Body of pancreas (tissue), 4 donors: ENCODE data around the gene VPS37B. TPM values are rescaled to one million over a fixed set of nuclear protein-coding genes. Genes with fewer than 3 reads are reported as not detected.

ENCODE experiments used
- ATAC-seq: fragments of 150-250 bp; one replicate; pipeline ENCODE4 v1.9.1; 2016
- DNase-seq, 4 donors: peaks; one replicate each; pipeline ENCODE4 v3.0.0-alpha.2; 2019
- H3K27ac ChIP-seq, 4 donors: fragments of 200-600 bp; sonication (generic); 1 replicate in 3 of 4; 2 replicates in 1 of 4; pipeline versions ENCODE4 v1.5.1 to v1.6.1; 2016 to 2019; ENCODE audit warnings: mild to moderate bottlenecking in 1 of 4, mixed read lengths in 1 of 4, moderate library complexity in 1 of 4
- H3K27me3 ChIP-seq, 2 donors: fragments of 200-600 bp; sonication (generic); one replicate each; pipeline ENCODE4 v1.6.0; 2016; ENCODE audit warnings: mild to moderate bottlenecking in 1 of 2
- H3K36me3 ChIP-seq, 2 donors: fragments of 200-600 bp; sonication (generic); replicated peaks in 1 of 2; 2 replicates each; pipeline ENCODE4 v1.5.1; 2016; ENCODE audit warnings: low read depth in 2 of 2; ENCODE audit not compliant: insufficient read depth in 1 of 2
- H3K4me1 ChIP-seq: fragments of 200-600 bp; sonication (generic); one replicate; pipeline ENCODE4 v1.6.0; 2016
- H3K4me3 ChIP-seq, 2 donors: fragments of 200-600 bp; sonication (generic); 1 replicate in 1 of 2; 2 replicates in 1 of 2; pipeline ENCODE4 v1.5.1; 2016 to 2019
- H3K9me3 ChIP-seq, 3 donors: fragments of 200-600 bp; sonication (generic); 1 replicate in 2 of 3; 2 replicates in 1 of 3; pipeline ENCODE4 v1.5.1; 2016
- CTCF ChIP-seq, 7 experiments: fragments of 450-650 bp in 4 of 7; fragments of 200-600 bp in 3 of 7; sonication (generic) in 3 of 7; IDR thresholded peaks; one replicate each; pipeline ENCODE4 v1.5.1; 2016 to 2019; ENCODE audit warnings: antibody characterized with exemption in 7 of 7
- POLR2A ChIP-seq, 3 donors: fragments of 450-650 bp; IDR thresholded peaks; one replicate each; pipeline ENCODE4 v1.6.1; 2016; ENCODE audit warnings: antibody characterized with exemption in 3 of 3, mild to moderate bottlenecking in 2 of 3
- WGBS, 2 donors: methylation state at CpG; one replicate each; pipeline ENCODE4 v1.1.5; 2017; 5-methylcytosine and 5-hydroxymethylcytosine counted together
- intact Hi-C: fragments of 100-400 bp; cut with DNase I; formaldehyde crosslinking; loops from one replicate; pipeline ENCODE4 v1.15.1; 2023
- total RNA-seq, 2 donors: library from RNA; depleted of rRNA; stranded (reverse); fragments of >200 nt; gene quantifications; one replicate each; pipeline ENCODE4 v1.1.0, GENCODE V29; 2016

The VPS37B gene
- total RNA-seq, 2 donors from 2014 or later, result 18.7 to 46.8 TPM

- no peaks in the 10 kb centered on the region for H3K4me1 ChIP-seq
- DNase-seq (no peak), ATAC-seq (no peak)
- WGBS, 2 donors, result 91 to 98% methylated on average over 4 of the region's 4 CpGs
- H3K27ac ChIP-seq, result no peak overlapping the region
- H3K27me3 ChIP-seq, result no peaks in the 10 kb centered on the region
- H3K9me3 ChIP-seq, result no peaks in the 10 kb centered on the region
- intact Hi-C loops, result no loop called here
- TF ChIP-seq CTCF (IDR thresholded peaks at IDR 0.05) (no peak), POLR2A (IDR thresholded peaks at IDR 0.05) (no peak)
- H3K36me3 ChIP-seq, result no peaks in the 10 kb centered on the region
- no peak overlapping the region for H3K4me3 ChIP-seq
These were observed 43.2 kb upstream of the VPS37B start for GRCh38 chr12:122939125-122939524.

GRCh38 chr12:122937622-122938091, 41.7 kb upstream of the VPS37B start:
- Histone ChIP-seq H3K4me3 (no peak overlapping the region), H3K36me3 (no peaks in the 10 kb centered on the region), H3K9me3 (no peaks in the 10 kb centered on the region), H3K4me1 (no peaks in the 10 kb centered on the region), H3K27ac (no peak overlapping the region), H3K27me3 (no peaks in the 10 kb centered on the region)
- 63 to 66% methylated on average over 3 of the region's 3 CpGs for WGBS, 2 donors
- DNase-seq (no peak), ATAC-seq (no peak)
- intact Hi-C loops, result no loop called here
- TF ChIP-seq CTCF (IDR thresholded peaks at IDR 0.05), result no peak
- TF ChIP-seq POLR2A (IDR thresholded peaks at IDR 0.05), result no peak

- intact Hi-C loops, result no loop called here
- TF ChIP-seq POLR2A (IDR thresholded peaks at IDR 0.05) (no peak), CTCF (IDR thresholded peaks at IDR 0.05) (no peak)
- H3K4me3 ChIP-seq, result no peak overlapping the region
- no peaks in the 10 kb centered on the region for H3K27me3 ChIP-seq
- no peaks in the 10 kb centered on the region for H3K36me3 ChIP-seq
- DNase-seq, result no peak
- H3K4me1 ChIP-seq, result no peaks in the 10 kb centered on the region
- H3K27ac ChIP-seq, result no peak overlapping the region
- no peak for ATAC-seq
- WGBS, 2 donors, result 89 to 94% methylated on average over 8 of the region's 8 CpGs
- H3K9me3 ChIP-seq, result no peaks in the 10 kb centered on the region
These were observed 39.4 kb upstream of the VPS37B start for GRCh38 chr12:122935318-122935717.

- H3K27ac ChIP-seq, result no peak overlapping the region
- no peaks in the 10 kb centered on the region for H3K9me3 ChIP-seq
- WGBS, 2 donors, result 62 to 66% methylated on average over 3 of the region's 3 CpGs
- intact Hi-C loops, result no loop called here
- no peak overlapping the region for H3K4me3 ChIP-seq
- H3K27me3 ChIP-seq, result no peaks in the 10 kb centered on the region
- no peak for DNase-seq
- no peak for ATAC-seq
- TF ChIP-seq CTCF (IDR thresholded peaks at IDR 0.05) (no peak), POLR2A (IDR thresholded peaks at IDR 0.05) (no peak)
- H3K4me1 ChIP-seq, result no peaks in the 10 kb centered on the region
- no peaks in the 10 kb centered on the region for H3K36me3 ChIP-seq
These were observed 38.8 kb upstream of the VPS37B start for GRCh38 chr12:122934722-122935121.

GRCh38 chr12:122932207-122932606, 36.3 kb upstream of the VPS37B start:
- Histone ChIP-seq H3K4me3 (no peak overlapping the region), H3K4me1 (no peaks in the 10 kb centered on the region), H3K36me3 (no peaks in the 10 kb centered on the region), H3K27ac (no peak overlapping the region), H3K9me3 (no peaks in the 10 kb centered on the region), H3K27me3 (no peaks in the 10 kb centered on the region)
- ATAC-seq (no peak), DNase-seq (no peak)
- TF ChIP-seq CTCF (IDR thresholded peaks at IDR 0.05) (no peak), POLR2A (IDR thresholded peaks at IDR 0.05) (no peak)
- 90 to 94% methylated on average over 2 to 8 of the region's 8 CpGs for WGBS, 2 donors
- intact Hi-C loops, result no loop called here
